NCI-H82 (cell line): ENCODE results near the gene ACACB.

Experiments
- DNase-seq: peaks from one replicate; lab custom pipeline; 2025; lab: John Stamatoyannopoulos, UW

ACACB gene

DNA sequence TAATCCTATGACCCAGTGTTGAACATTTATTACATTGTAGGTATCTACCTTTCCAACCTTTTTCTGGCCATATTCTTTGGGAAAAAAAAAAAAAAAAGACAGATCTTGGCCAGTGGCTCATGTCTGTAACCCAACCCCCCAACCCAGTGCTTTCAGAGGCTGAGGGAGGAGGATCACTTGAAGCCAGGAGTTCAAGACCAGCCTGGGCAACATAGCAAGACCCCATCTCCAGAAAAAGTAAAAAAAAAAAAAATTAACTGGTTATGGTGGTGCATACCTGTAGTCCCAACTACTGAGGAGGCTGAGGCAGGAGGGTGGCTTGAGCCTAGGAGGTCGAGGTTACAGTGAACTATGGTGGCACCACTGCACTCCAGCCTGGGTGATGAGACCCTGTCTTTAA is 58.1 kb downstream of the ACACB start:
- no peak for DNase-seq

DNA sequence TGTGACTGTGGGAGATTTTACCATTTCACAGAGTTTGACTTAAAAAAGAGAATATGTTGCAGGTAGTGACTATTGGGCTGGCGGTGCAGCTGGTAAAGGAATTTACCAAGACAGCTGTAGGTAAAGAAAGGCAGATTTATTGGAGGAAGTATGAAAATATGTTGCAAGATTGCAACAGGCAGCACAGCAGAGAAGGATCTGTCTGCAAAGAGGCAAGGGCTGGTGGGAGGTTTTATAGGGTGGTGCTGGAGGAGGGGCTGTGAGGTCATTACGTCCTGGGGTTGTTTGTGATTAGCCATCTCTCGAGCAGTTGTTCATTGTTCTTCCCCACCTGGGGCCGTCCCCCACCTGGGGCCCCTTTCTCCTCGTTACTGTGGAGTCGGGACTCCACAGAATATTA is 62.1 kb downstream of the ACACB start:
- no peak for DNase-seq

DNA sequence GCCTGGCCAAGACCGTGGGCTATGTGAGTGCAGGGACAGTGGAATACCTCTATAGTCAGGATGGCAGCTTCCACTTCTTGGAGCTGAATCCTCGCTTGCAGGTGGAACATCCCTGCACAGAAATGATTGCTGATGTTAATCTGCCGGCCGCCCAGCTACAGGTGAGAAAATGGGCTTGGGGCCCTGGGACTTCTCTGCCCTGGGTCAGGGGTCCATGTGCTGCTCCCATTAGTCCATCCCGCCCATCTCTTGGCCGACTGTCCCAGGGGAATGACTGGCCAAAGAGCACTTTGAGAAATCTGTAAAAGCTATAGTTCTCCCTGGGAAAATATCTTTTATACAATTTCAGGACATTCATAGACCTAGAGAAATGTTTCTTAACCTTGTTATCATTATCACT is 63.5 kb downstream of the ACACB start:
- no peak for DNase-seq

DNA sequence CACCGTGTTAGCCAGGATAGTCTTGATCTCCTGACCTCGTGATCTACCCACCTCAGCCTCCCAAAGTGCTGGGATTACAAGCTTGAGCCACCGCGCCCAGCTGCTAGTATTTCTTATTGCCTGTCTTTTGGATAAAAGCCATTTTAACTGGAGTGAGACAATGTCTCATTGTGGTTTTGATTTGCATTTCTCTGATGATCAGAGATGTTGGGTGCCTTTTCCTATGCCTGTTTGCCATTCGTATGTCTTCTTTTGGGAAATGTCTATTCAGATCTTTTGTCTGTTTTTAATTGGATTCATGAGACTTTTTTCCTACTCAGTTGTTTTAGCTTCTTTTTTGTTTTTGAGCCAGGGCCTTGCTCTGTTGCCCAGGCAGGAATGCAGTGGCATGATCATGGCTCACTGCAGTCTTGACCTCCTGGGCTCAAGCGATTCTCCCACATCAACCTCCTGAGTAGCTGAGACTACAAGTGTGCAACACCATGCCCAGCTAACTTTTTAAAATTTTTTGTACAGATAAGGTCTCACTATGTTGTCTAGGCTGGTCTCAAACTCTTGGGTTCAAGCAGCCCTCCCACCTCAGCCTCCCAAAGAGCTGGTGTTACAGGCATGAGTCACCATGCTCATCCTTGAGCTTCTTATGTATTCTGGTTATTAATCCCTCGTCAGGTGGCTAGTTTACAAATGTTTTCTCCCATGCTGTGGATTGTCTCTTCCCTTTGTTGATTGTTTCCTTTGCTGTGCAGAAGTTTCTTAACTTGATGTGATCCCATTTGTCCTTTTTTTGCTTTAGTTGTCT is 65.9 kb downstream of the ACACB start:
- DNase-seq = peak; percentile 13

DNA sequence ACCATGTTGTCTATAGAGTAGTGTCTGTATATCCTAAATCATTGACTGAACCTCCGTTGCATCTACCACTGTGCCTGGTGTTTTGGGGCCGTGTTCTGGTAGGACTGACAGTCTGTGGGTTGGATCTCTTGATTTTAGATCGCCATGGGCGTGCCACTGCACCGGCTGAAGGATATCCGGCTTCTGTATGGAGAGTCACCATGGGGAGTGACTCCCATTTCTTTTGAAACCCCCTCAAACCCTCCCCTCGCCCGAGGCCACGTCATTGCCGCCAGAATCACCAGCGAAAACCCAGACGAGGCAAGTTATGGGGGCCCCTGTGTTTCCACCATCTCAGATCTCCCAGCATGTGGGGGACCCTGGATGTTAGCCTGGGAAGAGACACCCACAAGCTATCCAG is 69.1 kb downstream of the ACACB start:
- DNase-seq = no peak

DNA sequence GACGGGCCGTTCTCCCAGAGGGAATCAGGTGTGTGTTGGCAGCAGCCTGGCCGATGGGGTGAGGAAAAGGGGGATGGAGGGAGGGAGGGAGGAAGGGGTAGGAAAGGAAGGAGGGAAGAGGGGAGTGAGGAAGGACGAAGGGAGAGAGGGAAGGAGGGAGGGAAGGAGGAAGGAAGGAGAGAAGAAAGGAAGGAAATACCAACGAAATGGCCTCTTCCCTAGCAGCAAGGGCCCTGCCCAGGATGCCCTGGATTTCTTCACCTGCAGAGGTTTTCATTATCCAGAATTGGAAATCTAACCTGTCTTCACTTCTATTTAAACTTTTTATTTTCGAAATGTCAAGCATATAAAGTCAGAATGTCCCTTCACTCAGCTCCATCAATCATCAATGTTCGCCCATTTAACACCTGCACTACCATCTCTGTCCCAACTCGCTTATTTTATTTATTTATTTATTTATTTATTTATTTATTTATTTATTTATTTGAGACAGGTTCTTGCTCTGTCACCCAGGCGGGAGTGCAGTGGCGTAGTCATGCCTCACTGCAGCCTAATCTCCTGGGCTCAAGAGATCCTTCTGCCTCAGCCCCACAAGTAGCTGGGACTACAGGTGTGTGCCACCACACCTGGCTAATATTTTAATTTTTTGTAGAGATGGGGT is 70.7 kb downstream of the ACACB start:
- no peak for DNase-seq

DNA sequence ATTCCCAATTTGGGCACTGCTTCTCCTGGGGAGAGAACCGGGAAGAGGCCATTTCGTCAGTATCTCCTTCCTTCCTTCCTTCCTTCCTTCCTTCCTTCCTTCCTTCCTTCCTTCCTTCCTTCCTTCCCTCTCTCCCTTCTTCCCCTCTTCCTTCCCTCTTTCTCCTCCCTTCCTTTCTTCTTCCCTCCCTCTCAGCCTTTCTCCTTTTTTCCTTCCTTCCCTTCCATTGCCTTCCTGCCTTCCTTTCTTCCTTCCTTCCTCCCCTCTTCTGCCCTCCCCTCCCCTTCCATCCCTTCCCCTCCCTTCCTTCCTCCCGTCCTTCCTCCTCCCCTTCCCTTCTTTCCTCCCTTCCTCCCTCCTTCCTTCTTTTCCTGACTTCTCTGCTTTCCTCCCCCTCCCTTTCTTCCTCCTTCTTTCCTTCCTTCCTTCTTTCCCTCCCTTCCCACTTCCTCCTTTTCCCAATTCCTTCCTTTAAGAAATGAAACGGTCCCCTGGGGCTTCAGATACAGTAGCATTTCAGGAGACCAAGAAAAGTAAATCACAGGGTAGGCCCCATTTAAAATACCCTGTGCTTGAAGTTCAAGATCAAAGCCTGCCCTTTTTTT is 71.8 kb downstream of the ACACB start:
- no peak for DNase-seq

DNA sequence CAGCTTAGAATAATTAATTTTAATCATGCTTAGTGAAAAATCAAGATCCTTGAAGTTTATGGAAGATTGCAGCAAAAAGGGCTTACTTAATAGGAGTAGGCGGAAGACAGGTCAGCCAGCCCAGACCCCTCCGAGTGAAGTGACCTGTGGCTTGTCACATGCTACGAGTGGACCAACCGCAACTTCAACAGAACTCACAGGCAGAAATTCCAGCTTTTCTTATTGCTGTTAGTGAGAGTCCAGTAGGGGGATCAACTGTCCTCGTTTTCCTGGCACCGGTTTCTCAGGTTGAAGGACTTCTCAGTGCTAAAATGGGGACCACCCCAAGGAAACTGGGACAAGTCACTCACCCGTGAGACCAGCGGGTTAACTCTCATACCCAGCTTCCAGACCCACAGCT is 72.9 kb downstream of the ACACB start:
- no peak for DNase-seq

DNA sequence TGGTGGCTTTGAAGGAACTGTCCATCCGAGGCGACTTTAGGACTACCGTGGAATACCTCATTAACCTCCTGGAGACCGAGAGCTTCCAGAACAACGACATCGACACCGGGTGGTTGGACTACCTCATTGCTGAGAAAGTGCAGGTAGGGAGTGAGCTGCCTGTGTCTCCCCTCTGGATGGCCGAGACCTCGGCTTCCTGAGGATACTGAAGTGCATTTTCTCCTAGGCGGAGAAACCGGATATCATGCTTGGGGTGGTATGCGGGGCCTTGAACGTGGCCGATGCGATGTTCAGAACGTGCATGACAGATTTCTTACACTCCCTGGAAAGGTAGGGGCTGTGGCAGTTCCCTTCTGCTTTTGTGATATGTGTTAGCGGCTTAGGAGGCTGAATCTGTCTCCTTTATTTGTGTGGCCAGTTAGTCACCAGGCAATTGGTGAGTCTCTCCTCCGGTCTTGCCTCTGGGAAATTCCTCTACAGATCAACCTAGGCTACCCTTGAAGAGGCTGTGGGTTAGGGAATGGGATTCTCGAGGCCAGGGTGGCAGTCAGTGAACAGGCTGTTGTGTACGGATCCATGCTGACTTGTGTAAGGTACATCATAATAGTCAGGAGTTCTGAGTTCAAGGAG is 75.3 kb downstream of the ACACB start:
- no peak for DNase-seq

DNA sequence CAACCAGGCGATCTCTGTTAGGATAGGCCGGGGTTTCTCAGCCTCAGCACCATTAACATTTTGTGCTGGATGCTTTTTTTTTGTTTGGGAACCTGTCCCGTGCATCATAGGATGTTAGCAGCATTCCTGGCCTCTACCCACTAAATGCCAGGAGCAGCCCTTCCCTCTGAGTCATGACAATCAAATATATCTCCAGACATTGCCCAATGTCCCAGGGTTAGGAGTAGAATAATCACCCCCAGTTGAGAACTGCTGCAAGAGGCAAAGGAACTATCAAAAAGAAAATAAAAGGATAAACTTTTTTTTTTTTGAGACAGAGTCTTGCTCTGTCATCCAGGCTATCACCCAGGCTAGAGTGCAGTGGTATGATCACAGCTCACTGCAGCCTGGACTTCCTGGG is 76.0 kb downstream of the ACACB start:
- DNase-seq = no peak

DNA sequence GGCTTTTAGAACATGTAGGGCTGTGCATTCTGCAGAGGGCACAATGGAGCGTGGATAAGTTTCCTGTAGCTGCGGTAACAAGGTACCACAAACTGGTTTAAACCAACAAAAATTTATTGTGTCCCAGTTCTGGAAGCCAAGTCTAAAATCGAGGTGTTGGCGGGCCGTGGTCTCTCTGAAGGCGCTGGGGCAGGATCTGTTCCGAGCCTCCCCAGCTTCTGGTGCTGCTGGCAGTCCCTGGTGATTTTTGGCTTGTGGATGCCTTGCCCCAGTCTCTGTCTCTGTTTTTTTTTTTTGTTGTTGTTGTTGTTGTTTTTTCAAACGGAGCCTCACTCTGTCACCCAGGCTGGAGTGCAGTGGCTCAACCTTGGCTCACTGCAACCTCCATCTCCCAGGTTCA is 77.5 kb downstream of the ACACB start:
- DNase-seq = no peak

DNA sequence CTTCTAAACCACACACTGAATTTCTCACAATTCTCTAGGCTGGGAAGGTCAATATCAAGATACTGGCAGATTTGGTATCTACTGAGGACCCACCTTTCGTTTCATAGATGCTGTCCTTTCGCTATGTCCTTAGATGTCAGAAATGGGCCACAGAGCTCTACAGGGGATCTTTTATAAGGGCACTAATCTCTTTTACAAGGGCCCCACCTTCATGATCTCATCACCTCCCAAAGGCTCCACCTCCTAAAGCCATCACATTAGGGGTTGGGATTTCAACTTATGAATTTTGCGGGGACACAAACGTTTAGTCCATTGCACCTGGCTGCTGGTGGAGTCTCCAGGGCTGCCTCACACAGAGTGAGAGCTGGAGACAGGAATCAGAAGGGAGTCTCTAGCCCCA is 79.9 kb downstream of the ACACB start:
- DNase-seq = no peak

DNA sequence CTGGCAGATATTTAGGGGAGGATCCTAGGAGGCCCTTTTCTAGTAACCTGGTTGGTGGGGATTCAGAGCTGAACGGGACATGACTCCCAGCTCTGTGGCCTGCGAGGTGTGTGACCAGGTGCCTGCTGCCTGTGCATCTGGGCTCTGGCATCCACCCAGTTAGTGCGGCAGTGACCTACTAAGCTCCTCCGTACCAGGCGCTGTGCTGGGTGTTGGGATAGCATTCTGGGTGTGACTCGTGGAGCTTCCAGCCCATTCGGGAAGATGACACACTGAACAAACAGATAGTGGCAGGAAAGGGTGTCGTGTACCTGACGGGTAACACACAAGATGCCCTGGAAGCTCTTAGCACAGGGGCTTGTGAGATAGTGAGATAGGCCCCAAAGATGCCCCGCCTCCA is 80.9 kb downstream of the ACACB start:
- no peak for DNase-seq

DNA sequence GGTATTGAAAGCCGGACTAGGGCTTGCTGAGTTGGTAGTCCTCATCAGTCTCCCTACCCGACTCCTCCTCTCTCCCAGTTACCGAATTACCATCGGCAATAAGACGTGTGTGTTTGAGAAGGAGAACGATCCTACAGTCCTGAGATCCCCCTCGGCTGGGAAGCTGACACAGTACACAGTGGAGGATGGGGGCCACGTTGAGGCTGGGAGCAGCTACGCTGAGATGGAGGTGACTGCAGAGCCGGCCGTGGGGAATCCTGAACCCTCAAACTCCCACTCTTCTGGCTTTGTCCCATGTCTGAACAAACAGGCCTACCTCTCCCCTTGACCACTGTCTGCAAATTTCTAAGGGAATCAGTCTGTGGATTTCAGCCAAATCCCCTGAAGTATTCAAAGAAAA is 82.9 kb downstream of the ACACB start:
- no peak for DNase-seq

DNA sequence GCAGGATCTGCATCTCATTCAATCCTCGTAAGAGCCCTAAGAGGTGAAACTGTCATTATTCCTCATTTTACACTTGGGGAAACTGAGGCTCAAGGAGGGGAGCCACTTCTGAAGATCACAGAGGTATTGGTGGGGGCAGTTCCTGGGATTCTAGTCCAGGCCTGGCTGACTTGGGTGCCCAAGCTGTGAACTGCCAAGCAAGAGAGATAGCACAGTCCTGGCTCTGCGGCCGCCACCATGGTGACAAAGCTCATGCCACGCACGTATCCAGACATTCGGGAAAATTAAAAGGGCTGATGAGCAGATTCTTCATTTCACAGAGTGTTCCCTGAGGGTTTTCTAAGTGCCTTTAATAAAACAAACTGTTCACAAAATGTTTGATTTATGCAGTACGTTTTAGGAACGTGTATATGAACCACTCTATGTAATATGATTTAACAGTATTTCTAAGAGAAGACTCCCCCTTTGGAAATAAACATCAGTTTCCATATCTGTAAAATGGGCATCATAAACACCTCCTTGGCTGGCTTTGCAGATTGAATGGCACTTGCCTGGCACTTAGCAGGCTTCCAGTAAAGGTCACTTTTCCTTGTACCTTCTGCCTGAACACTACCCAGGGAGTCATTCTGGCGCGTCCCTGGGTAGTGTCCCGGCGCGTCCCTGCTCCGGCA is 84.6 kb downstream of the ACACB start:
- no peak for DNase-seq

DNA sequence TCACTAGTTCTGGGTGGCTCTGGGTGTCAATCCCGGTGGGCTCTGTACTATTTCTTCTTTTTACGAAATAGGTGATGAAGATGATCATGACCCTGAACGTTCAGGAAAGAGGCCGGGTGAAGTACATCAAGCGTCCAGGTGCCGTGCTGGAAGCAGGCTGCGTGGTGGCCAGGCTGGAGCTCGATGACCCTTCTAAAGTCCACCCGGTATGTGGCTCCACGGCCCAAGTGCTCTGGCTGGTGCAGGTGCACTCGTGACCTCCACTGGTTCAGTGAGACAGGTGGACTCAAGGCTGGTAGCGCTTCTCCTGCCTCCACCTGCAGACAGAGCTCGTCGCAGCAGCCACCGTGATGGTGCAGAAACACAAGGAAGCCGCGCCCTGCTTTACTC is 85.1 kb downstream of the ACACB start:
- DNase-seq = no peak

DNA sequence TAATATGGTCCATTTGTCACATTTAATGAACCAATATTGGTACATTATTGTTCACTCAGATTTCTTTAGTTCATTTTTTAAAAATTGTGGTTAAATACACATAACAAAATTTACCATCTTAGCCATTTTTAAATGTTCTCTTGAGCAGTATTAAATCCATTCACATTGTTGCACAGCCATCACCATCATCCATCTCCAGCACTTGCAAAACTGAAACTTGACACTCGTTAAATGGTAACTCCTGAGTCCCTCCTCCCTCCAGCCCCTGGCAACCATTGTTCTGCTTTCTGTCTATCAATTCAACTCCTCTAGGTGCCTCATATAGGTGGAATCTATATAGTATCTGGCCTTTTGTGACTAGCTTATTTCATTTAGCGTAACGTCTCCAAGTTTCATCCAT is 86.4 kb downstream of the ACACB start:
- DNase-seq = no peak

DNA sequence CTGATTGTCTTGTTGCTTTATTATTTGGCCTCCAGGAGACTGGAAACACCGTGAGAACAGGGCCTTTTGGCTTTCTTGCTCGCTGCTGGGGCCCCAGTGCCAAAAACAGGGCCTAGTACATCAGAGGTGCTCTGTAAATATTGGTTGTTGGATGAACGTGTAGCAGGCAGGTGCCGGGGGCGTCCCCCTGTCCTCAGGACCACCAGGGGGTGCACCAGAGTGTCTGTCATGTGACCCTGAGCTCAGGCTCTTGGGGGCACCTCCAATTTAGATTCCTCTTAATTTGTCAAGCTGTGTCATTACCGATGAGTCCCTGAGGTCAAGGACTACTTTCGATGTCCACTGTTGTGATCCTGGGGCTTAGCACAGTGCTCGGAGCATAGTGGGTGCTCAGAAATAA is 87.1 kb downstream of the ACACB start:
- DNase-seq = no peak

DNA sequence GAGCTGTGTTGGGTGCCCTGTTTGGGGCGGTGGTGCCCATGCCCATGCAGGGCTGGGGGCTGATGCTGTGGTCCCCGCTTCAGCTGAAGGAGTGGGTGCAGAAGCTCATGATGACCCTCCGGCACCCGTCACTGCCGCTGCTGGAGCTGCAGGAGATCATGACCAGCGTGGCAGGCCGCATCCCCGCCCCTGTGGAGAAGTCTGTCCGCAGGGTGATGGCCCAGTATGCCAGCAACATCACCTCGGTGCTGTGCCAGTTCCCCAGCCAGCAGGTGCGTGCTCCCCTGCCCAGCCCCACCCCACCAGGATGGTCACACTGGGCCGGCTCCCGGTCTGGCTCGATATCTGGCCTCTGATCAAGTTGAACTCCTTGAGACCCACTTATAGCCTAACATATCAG is 92.7 kb downstream of the ACACB start:
- no peak for DNase-seq

DNA sequence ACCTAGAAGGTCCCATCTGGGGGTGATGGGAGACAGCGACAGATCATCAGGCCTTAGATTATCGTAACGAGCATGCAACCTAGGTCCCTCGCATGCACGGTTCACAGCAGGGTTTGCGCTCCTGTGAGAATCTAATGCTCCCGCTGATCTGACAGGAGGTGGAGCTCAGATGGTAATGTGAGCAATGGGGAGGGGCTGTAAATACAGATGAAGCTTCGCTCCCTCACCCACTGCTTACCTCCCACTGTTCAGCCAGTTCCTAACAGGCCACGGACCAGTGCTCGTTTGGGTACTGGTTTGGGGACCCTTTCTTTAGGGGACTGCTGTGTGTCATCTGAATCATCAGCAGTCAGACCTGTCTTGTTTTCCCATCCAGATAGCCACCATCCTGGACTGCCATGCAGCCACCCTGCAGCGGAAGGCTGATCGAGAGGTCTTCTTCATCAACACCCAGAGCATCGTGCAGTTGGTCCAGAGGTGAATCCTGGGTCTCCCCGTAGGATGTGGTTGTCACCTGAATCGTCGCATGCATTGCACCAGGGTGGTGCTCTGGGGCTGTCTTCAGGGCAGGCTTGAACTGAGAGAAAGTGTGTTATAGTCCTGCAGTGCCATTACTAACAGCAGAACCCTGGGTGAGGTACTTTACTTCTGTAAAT is 96.2 kb downstream of the ACACB start:
- no peak for DNase-seq

DNA sequence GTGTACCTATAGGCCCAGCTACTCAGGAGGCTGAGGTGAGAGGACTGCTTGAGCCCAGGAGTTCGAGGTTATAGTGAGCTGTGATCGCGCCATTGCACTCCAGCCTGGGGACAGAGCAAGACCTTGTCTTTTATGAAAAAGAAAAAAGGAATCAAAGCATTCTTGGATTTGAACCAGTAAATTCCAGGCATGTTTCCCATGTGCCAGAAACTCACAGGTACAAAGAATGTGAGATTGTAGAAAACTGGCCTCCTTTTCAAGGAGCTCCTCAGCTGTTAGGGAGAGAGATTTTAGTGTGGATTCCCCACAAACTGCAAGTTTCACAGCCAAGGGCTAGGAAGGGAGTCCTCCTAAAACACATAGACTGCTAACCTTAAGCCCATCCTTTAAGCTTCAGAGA is 97.7 kb downstream of the ACACB start:
- DNase-seq = no peak

DNA sequence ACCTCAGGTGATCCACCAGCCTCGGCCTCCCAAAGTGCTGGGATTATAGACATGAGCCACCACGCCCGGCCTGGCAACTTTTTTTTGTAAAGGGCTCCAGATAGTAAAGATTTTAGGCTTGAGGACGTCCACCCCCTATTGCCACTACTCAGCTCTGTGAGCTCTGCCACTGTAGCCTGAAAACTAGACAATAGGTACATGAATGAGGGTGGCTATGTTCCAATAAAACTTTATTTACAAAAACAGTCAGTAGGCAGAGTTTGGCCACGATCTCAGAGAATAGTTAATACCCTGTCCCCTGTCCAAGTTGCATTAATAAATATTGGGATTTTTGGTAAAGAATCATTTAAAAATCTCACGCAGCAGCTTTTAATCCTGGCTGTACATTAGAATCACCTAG is 102.6 kb downstream of the ACACB start:
- DNase-seq = no peak
